Suprapubic skin (tissue), 4 donors: ENCODE data around the gene PACS1. TPM values are rescaled to one million over a fixed set of nuclear protein-coding genes. Genes with fewer than 3 reads are reported as not detected.

Experiments used
- DNase-seq, 2 donors: peaks; one replicate each; pipeline ENCODE4 v3.0.0-alpha.2; 2019; ENCODE audit warnings: low spot score in 2 of 2
- H3K27ac ChIP-seq: fragments of 200-600 bp; sonication (generic); one replicate; pipeline ENCODE4 v1.5.1; 2019
- H3K27me3 ChIP-seq: fragments of 200-600 bp; sonication (generic); one replicate; pipeline ENCODE4 v1.5.1; 2019
- H3K36me3 ChIP-seq: fragments of 200-600 bp; sonication (generic); one replicate; pipeline ENCODE4 v1.5.1; 2019
- H3K4me1 ChIP-seq: fragments of 200-600 bp; sonication (generic); one replicate; pipeline ENCODE4 v1.5.1; 2019
- H3K4me3 ChIP-seq: fragments of 200-600 bp; sonication (generic); one replicate; pipeline ENCODE4 v1.5.1; 2019; ENCODE audit warnings: mild to moderate bottlenecking
- H3K9me3 ChIP-seq: fragments of 200-600 bp; sonication (generic); one replicate; pipeline ENCODE4 v1.5.1; 2019
- CTCF ChIP-seq, 2 donors: fragments of 200-600 bp in 1 of 2; fragments of 450-650 bp in 1 of 2; sonication (generic) in 1 of 2; IDR thresholded peaks; one replicate each; pipeline ENCODE4 v1.5.1; 2016 to 2019; ENCODE audit warnings: antibody characterized with exemption in 2 of 2, mild to moderate bottlenecking in 1 of 2, moderate library complexity in 1 of 2
- EP300 ChIP-seq: sonication (generic); formaldehyde crosslinking; IDR thresholded peaks from one replicate; pipeline ENCODE4 v1.6.1; 2017; ENCODE audit warnings: antibody characterized with exemption
- POLR2A ChIP-seq, 2 donors: fragments of 450-650 bp; IDR thresholded peaks; one replicate each; pipeline ENCODE4 v1.6.1; 2017; ENCODE audit warnings: antibody characterized with exemption in 2 of 2, mild to moderate bottlenecking in 2 of 2, moderate library complexity in 2 of 2
- POLR2AphosphoS5 ChIP-seq, 3 donors: sonication (generic); formaldehyde crosslinking; IDR thresholded peaks; one replicate each; pipeline ENCODE4 v1.6.1; 2017; ENCODE audit warnings: antibody characterized with exemption in 3 of 3
- WGBS: methylation state at CpG from one replicate; pipeline ENCODE4 v1.1.5; 2018; 5-methylcytosine and 5-hydroxymethylcytosine counted together
- total RNA-seq, 4 donors: library from RNA; depleted of rRNA; stranded (reverse); fragments of >200 nt; gene quantifications; one replicate each; pipeline ENCODE4 v1.1.0, GENCODE V29; 2016

PACS1 gene
- total RNA-seq, 4 donors from 2014 or later, result 30.5 to 78.6 (median 41.8) TPM

DNA sequence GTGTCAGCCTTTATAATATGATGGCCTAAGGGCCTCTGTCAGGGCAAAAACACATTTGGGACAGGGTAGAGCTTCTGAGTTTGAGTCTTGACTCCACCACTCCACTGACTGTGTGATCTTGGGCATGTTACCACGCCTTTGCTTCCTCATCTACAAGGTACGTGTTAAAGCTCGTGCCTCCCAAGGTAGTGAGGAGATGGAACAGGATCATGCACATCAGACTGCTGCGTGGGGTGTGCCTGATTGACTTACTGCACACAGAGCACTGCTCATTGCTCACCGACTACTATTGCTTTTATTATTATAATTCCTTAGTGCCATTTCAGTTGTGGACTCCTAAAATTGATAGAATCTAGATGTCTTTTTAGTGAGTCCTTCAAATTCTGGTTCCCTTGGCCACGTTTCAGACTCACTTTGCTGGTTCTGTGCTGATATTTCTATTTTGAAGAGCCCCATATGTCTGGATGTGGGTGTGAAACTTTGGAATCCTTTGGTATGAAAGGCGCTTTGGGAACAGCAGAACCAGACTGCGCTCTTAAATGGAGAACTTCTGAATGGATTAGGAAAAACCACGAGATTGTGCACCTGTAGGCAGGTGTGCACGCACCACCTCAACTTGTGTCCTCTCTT, 154.3 kb downstream of the PACS1 start:
- no peaks in the 10 kb centered on the region for H3K27me3 ChIP-seq
- no peaks in the 10 kb centered on the region for H3K4me1 ChIP-seq
- WGBS, result 88% methylated on average over 10 of the region's 10 CpGs
- TF ChIP-seq CTCF (IDR thresholded peaks at IDR 0.05) (no peak), POLR2AphosphoS5 (IDR thresholded peaks at IDR 0.05) (no peak)
- no peak for DNase-seq
- no peaks in the 10 kb centered on the region for H3K9me3 ChIP-seq
- H3K36me3 ChIP-seq, result peaks cover 50% of the 10 kb centered on the region
- no peak overlapping the region for H3K4me3 ChIP-seq
- no peak overlapping the region for H3K27ac ChIP-seq

DNA sequence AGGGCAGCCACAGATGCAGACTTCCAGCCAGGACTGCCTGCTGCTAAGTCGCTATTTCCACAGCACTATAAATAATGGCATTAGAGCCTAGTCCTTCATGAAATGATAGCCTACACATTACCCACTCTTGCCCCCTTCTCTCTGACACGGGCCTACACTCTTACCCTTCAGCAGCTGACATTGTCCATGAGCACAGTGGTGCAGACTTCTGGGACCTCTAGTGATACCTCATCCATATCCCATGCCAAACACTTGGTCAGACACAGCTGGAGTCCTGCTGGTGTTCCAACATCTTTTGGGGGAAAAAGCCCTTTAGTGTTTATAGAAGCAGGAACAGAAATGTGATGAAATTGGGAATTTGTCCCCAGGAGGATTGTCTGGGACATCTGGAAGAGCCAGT, 155.0 kb downstream of the PACS1 start:
- DNase-seq, result no peak
- WGBS, result 83% methylated on average over 2 of the region's 2 CpGs

GRCh38 chr11:66226101-66226500, 156.0 kb downstream of the PACS1 start:
- no peaks in the 10 kb centered on the region for H3K27me3 ChIP-seq
- H3K36me3 ChIP-seq, result peaks cover 39% of the 10 kb centered on the region
- H3K9me3 ChIP-seq, result no peaks in the 10 kb centered on the region
- no peaks in the 10 kb centered on the region for H3K4me1 ChIP-seq
- no peak overlapping the region for H3K27ac ChIP-seq
- no peak overlapping the region for H3K4me3 ChIP-seq
- no peak for DNase-seq
- TF ChIP-seq POLR2AphosphoS5 (IDR thresholded peaks at IDR 0.05), result no peak
- TF ChIP-seq EP300, result no peak
- TF ChIP-seq CTCF (IDR thresholded peaks at IDR 0.05), result no peak

More for the DNA sequence above, 155.0 kb downstream of the PACS1 start:
- H3K4me1 ChIP-seq, result no peaks in the 10 kb centered on the region
- no peak for TF ChIP-seq CTCF (IDR thresholded peaks at IDR 0.05)
- no peak for TF ChIP-seq POLR2A (IDR thresholded peaks at IDR 0.05)
- TF ChIP-seq EP300, result no peak
- TF ChIP-seq POLR2AphosphoS5 (IDR thresholded peaks at IDR 0.05), result no peak
- H3K4me3 ChIP-seq, result no peak overlapping the region
- H3K27me3 ChIP-seq, result no peaks in the 10 kb centered on the region
- no peaks in the 10 kb centered on the region for H3K9me3 ChIP-seq
- H3K36me3 ChIP-seq, result peaks cover 43% of the 10 kb centered on the region
- no peak overlapping the region for H3K27ac ChIP-seq

DNA sequence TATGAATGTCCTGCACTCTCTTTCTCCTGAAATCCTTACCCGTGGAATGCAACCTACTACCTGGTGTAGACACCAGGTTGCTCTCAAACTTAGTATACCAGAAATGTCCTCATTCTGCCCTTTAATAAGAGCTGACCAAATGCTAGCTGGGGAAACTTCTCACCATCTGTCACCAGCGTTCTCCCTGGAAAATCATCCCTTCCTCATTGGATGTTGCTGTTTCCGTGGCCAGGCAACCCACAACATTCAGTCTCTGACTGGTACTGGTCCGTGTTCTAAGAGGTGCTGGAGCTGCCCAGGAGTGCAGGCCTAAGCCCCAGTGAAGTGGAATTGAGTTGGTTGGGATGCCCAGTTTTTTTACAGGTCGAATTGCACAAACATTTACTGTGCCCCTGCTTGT, 157.6 kb downstream of the PACS1 start:
- Histone ChIP-seq H3K9me3 (no peaks in the 10 kb centered on the region), H3K4me1 (no peaks in the 10 kb centered on the region), H3K4me3 (no peak overlapping the region), H3K36me3 (peaks cover 51% of the 10 kb centered on the region), H3K27ac (no peak overlapping the region), H3K27me3 (no peaks in the 10 kb centered on the region)
- DNase-seq, result no peak
- no peak for TF ChIP-seq POLR2A (IDR thresholded peaks at IDR 0.05)
- no peak for TF ChIP-seq POLR2AphosphoS5 (IDR thresholded peaks at IDR 0.05)
- TF ChIP-seq CTCF (IDR thresholded peaks at IDR 0.05), result no peak
- no peak for TF ChIP-seq EP300
- WGBS, result 86% methylated on average over 5 of the region's 5 CpGs

DNA sequence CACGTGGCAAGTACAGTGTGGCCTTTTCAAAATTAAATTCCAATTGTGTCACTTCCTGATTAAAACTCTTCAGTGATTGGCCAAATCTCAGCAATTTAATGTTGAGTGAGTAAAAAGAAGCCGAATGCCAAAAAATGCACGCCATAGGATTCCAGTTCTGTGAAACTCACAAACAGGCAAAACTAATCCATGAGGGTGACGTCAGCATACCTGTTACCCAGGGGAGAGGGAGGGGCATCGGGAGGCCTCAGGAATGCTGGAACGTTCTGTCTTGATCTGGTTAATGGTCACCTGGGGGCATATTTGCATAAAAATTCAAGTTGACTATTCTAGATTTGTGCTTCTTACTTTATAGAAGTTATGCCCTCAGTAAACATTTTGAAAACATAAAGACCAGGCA, 158.4 kb downstream of the PACS1 start:
- Histone ChIP-seq H3K27ac (no peak overlapping the region), H3K36me3 (peaks cover 59% of the 10 kb centered on the region), H3K27me3 (no peaks in the 10 kb centered on the region), H3K4me1 (no peaks in the 10 kb centered on the region), H3K9me3 (no peaks in the 10 kb centered on the region), H3K4me3 (no peak overlapping the region)
- no peak for DNase-seq
- 61% methylated on average over 6 of the region's 6 CpGs for WGBS
- TF ChIP-seq POLR2A (IDR thresholded peaks at IDR 0.05), result no peak
- TF ChIP-seq EP300, result no peak
- TF ChIP-seq POLR2AphosphoS5 (IDR thresholded peaks at IDR 0.05), result no peak
- no peak for TF ChIP-seq CTCF (IDR thresholded peaks at IDR 0.05)
